C4-2B (cell line): ENCODE results near the gene PPP2R3B.

Source experiments
- H3K27ac ChIP-seq: fragments of 450-650 bp; 2 replicates; pipeline ENCODE4 v1.5.1; 2017
- ZFX ChIP-seq: fragments of 450-650 bp; IDR thresholded peaks from 2 replicates; pipeline ENCODE4 v1.6.1; 2017
- TF ChIP-seq, protein P1 (sequence below): fragments of 450-650 bp; conservative IDR thresholded peaks from 2 replicates; pipeline ENCODE4 v1.5.1; 2017; ENCODE audit warnings: mild to moderate bottlenecking

PPP2R3B gene

DNA sequence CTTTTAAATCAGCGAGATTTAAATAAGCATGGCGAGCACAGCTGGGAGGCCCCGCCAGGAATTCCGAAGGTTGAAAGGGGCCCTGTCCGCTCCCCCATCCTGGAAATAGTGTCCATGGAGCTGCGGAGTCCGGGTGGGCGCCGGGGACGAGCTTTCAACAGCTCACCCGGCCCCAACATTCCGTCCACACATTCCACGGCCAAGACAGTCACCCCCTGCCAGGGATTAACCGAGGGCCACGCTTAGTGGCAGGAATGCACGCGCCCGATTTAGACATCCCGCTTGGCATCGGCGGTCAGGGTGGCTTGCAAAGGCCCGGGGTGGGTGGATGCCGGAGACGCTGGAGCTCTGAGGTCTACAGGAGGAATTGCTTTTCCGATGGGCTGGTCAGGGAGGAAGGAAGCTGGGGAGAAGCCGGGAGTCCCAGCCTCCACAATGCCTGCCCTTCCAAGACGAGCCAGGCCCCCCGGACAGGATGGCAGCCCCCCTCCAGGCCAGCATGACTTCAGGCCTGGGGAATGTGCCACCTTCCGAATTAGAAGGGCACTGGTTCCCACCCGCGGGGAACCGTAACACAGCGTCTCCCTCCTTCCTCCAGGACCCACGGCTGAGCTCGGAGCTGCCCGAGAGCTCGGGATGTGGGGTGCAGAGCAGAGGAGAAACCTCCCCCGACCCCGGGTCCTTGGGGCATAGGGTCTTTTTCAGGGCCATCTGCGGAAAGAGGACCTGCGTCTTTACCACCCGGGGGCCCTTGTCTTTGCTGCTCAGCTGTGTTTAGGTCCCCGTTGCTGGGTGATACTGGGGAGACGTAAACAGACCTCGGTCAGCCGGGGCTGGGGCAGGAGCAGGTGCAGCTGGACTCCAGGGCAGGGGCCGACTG is 26.9 kb upstream of the PPP2R3B start:
- no peak overlapping the region for H3K27ac ChIP-seq
- TF ChIP-seq, protein P1, sequence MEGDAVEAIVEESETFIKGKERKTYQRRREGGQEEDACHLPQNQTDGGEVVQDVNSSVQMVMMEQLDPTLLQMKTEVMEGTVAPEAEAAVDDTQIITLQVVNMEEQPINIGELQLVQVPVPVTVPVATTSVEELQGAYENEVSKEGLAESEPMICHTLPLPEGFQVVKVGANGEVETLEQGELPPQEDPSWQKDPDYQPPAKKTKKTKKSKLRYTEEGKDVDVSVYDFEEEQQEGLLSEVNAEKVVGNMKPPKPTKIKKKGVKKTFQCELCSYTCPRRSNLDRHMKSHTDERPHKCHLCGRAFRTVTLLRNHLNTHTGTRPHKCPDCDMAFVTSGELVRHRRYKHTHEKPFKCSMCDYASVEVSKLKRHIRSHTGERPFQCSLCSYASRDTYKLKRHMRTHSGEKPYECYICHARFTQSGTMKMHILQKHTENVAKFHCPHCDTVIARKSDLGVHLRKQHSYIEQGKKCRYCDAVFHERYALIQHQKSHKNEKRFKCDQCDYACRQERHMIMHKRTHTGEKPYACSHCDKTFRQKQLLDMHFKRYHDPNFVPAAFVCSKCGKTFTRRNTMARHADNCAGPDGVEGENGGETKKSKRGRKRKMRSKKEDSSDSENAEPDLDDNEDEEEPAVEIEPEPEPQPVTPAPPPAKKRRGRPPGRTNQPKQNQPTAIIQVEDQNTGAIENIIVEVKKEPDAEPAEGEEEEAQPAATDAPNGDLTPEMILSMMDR: no peak
- no peak for TF ChIP-seq ZFX

DNA sequence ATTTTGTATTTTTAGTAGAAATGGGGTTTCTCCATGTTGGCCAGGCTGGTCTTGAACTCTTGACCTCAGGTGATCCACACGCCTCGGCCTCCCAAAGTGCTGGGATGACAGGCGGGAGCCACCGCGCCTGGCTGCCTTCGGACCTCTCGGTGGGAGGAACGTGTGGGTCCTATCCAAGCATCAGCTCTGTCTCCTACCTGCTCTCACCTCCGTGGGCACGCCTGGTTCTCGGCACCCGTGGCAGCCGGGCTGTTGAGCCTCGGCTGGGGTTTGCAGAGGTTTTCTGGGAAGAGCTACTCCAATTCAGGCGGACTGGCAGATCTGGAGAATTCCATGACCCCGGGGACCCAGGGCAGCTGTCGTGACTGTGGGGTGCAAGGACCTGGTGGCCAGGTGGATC is 23.6 kb upstream of the PPP2R3B start:
- TF ChIP-seq, protein P1: no peak
- no peak for TF ChIP-seq ZFX
- no peak overlapping the region for H3K27ac ChIP-seq

DNA sequence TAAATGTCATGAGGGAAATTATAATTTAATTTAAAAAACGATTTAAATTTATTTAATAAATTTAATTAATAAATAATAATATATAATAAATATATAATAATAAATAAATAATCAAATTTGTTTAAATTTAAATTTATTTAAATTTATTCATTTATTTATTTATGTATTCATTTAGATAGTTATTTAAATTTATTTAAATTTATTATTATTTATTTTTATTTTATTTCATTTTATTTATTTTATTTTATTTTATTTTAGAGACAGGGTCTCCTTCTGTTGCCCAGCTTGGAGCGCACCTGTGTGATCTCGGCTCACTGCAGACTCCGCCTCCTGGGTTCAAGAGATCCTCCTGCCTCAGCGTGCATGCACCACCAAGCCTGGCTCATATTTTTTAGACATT is 18.4 kb upstream of the PPP2R3B start:
- H3K27ac ChIP-seq: no peak overlapping the region
- TF ChIP-seq, protein P1: no peak
- no peak for TF ChIP-seq ZFX

DNA sequence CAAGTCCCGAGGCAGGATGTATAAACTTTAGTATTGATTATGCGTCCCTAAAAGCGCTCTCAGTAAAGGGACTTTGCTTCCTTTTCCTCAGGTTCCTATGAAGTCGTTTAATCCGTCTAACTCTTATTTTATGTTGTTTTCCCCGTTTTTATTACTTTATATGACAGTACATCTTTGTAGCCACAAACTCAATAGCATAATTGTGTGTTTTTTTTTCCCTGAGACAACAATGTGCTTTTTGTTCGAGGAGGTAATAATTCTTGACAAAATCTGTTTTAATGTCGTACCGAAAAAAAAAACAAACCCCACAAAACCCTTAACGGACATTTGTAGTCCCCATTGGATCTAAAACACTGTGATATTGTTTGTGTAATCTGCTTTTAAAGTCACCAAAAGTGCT is 17.9 kb upstream of the PPP2R3B start:
- no peak for TF ChIP-seq ZFX
- TF ChIP-seq, protein P1: no peak
- no peak overlapping the region for H3K27ac ChIP-seq

DNA sequence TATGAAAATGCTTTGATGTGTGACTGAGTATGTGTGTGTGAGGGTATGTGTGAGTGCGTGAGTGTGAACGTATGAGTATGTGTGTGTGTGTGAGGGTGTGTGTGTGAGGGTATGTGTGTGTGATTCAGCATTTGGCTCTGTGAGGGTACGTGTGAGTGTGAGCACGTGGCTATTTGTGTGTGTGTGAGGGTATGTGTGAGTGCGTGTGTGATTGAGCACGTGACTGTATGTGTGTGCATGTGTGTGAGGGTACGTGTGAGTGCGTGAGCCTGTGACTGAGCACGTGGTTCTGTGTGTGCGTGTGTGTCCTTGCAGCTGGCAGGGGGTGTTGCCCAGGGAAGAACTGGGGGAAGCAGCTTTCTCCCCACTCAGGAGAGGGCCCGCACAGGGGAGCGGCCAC is 16.1 kb upstream of the PPP2R3B start:
- TF ChIP-seq, protein P1: no peak
- TF ChIP-seq ZFX: no peak
- no peak overlapping the region for H3K27ac ChIP-seq

DNA sequence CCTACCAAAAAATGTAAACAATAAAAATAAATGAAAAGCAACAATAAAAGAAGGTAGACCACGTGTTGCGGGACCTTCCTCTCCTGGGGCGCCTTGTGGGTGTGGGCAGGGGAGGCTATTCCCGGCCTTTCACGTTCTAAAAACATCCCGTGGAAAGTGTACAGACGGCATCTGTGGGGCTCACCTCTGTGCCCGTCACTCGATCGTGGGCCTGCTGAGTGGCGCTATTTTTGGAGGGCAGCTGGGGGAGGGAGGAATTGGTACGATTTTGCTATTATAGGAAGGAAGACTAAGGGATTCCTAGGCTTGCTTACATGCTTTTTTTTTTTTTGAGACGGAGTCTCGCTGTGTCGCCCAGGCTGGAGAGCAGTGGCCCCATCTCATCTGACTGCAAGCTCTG is 13.6 kb upstream of the PPP2R3B start:
- H3K27ac ChIP-seq: no peak overlapping the region
- no peak for TF ChIP-seq ZFX
- TF ChIP-seq, protein P1: no peak

DNA sequence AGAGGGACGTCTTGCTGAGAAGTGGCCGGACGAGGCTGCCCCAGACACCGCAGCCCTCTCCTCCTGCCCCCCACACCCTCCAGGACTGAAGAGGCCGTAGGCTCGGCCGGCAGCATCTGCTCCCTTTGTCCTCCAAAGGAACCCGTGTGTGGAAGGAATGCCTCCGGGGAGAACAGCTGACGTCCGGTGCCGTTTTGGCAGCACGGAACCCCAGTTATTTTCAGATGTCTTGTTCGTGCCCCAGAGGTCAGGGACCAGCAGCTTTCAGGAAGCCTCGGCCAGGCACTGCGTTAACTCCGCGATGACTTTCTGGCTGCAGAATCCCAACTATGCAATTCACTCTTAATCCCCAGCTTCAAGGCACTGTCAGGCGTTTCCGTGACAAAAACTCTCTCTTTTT is 10.9 kb upstream of the PPP2R3B start:
- no peak overlapping the region for H3K27ac ChIP-seq
- TF ChIP-seq, protein P1: no peak
- TF ChIP-seq ZFX: no peak
